HG03457 (cell line): ENCODE results near the gene SCUBE1.

Experiments used
- ATAC-seq: cut with Tn5 transposase; IDR thresholded peaks from one replicate; pipeline ENCODE4 v1.9.1; 2021; ENCODE audit warnings: moderate number of reproducible peaks; ENCODE audit not compliant: unreplicated experiment

The SCUBE1 gene

GRCh38 chr22:43167001-43167589 is 176.1 kb downstream of the SCUBE1 start:
- ATAC-seq, result no peak

GRCh38 chr22:43166132-43166930 is 176.8 kb downstream of the SCUBE1 start:
- ATAC-seq, result no peak

- no peak for ATAC-seq
These were observed 178.5 kb downstream of the SCUBE1 start for GRCh38 chr22:43164636-43165035.

- no peak for ATAC-seq
These were observed 179.9 kb downstream of the SCUBE1 start for GRCh38 chr22:43163241-43163795.

- no peak for ATAC-seq
These were observed 180.6 kb downstream of the SCUBE1 start for GRCh38 chr22:43162412-43163150.

- ATAC-seq, result no peak
These were observed 182.6 kb downstream of the SCUBE1 start for GRCh38 chr22:43160497-43161126.

- no peak for ATAC-seq
These were observed 183.5 kb downstream of the SCUBE1 start for GRCh38 chr22:43159484-43160178.

- no peak for ATAC-seq
These were observed 184.2 kb downstream of the SCUBE1 start for GRCh38 chr22:43158778-43159483.

- no peak for ATAC-seq
These were observed 185.2 kb downstream of the SCUBE1 start for GRCh38 chr22:43157874-43158546.

- ATAC-seq, result no peak
These were observed 186.8 kb downstream of the SCUBE1 start for GRCh38 chr22:43156413-43156812.

- ATAC-seq, result no peak
These were observed 187.4 kb downstream of the SCUBE1 start for GRCh38 chr22:43155789-43156188.

GRCh38 chr22:43154887-43155536 is 188.2 kb downstream of the SCUBE1 start:
- ATAC-seq, result no peak

- ATAC-seq, result no peak
These were observed 189.3 kb downstream of the SCUBE1 start for GRCh38 chr22:43153899-43154298.

GRCh38 chr22:43152357-43153071 is 190.7 kb downstream of the SCUBE1 start:
- no peak for ATAC-seq

GRCh38 chr22:43152003-43152356 is 191.2 kb downstream of the SCUBE1 start:
- ATAC-seq, result no peak

GRCh38 chr22:43151251-43152002 is 191.7 kb downstream of the SCUBE1 start, which contains the start of gene TSPO:
Gene TSPO, plus strand, starts transcription at chr22:43151559. Its CDS starts 7,680 bp downstream, at chr22:43159239.
- no peak for ATAC-seq

GRCh38 chr22:43150731-43151206 is 192.4 kb downstream of the SCUBE1 start:
- no peak for ATAC-seq
